Measurements from ENCODE around the gene PIK3R3. TPM values are rescaled to one million over a fixed set of nuclear protein-coding genes. Genes with fewer than 3 reads are reported as not detected.
A peak's percentile ranks its signal among the peaks of the same experiment; 100 is the strongest.

Gene PIK3R3
- total and polyA plus RNA-seq, 4 donors = 1.5 to 49.8 (median 17.1) TPM

GRCh38 chr1:46021046-46021996 lies 111.1 kb downstream of the PIK3R3 start:
- H3K27ac ChIP-seq (ENCODE audit: low read depth in 1 of 2, low read length in 2 of 2) = no peak overlapping the region
- 98% methylated on average over 2 of the region's 2 CpGs for WGBS, 2 donors
- no peaks in the 10 kb centered on the region for H3K9me3 ChIP-seq (ENCODE audit: control insufficient read depth, low read length)
- ATAC-seq (ENCODE audit: low FRiP score) = no peak
- intact Hi-C loops (cut with DNase I) = no loop called here
- peaks cover 0 to 6% of the 10 kb centered on the region in 2 donors for H3K36me3 ChIP-seq (ENCODE audit: control insufficient read depth in 1 of 2, insufficient read depth in 2 of 2, low read length in 1 of 2)
- no peaks in the 10 kb centered on the region for H3K27me3 ChIP-seq (ENCODE audit: control insufficient read depth in 1 of 2, insufficient read depth in 2 of 2, low read length in 1 of 2)
- no peak for DNase-seq
- no peak overlapping the region for H3K4me3 ChIP-seq (ENCODE audit: low read length in 2 of 2)
- no peaks in the 10 kb centered on the region for H3K4me1 ChIP-seq (ENCODE audit: control insufficient read depth in 1 of 2, insufficient read depth in 2 of 2, low read length in 2 of 2)

- DNase-seq = no peak
- Histone ChIP-seq H3K9me3 (ENCODE audit: control insufficient read depth, low read length) (no peaks in the 10 kb centered on the region), H3K36me3 (ENCODE audit: control insufficient read depth in 1 of 2, insufficient read depth in 2 of 2, low read length in 1 of 2) (peaks cover 0 to 6% of the 10 kb centered on the region in 2 donors), H3K27ac (ENCODE audit: low read depth in 1 of 2, low read length in 2 of 2) (no peak overlapping the region), H3K4me3 (ENCODE audit: low read length in 2 of 2) (no peak overlapping the region), H3K4me1 (ENCODE audit: control insufficient read depth in 1 of 2, insufficient read depth in 2 of 2, low read length in 2 of 2) (no peaks in the 10 kb centered on the region), H3K27me3 (ENCODE audit: control insufficient read depth in 1 of 2, insufficient read depth in 2 of 2, low read length in 1 of 2) (no peaks in the 10 kb centered on the region)
- intact Hi-C loops (cut with DNase I) = no loop called here
- WGBS, 2 donors = 66% methylated on average over 4 of the region's 4 CpGs
- ATAC-seq (ENCODE audit: low FRiP score) = no peak
Observed at GRCh38 chr1:46020010-46020409, 112.4 kb downstream of the PIK3R3 start.

GRCh38 chr1:46019348-46019747 lies 113.1 kb downstream of the PIK3R3 start:
- intact Hi-C loops (cut with DNase I) = no loop called here
- Histone ChIP-seq H3K4me1 (ENCODE audit: control insufficient read depth in 1 of 2, insufficient read depth in 2 of 2, low read length in 2 of 2) (no peaks in the 10 kb centered on the region), H3K27me3 (ENCODE audit: control insufficient read depth in 1 of 2, insufficient read depth in 2 of 2, low read length in 1 of 2) (no peaks in the 10 kb centered on the region), H3K27ac (ENCODE audit: low read depth in 1 of 2, low read length in 2 of 2) (no peak overlapping the region), H3K36me3 (ENCODE audit: control insufficient read depth in 1 of 2, insufficient read depth in 2 of 2, low read length in 1 of 2) (peaks cover 0 to 6% of the 10 kb centered on the region in 2 donors), H3K4me3 (ENCODE audit: low read length in 2 of 2) (no peak overlapping the region), H3K9me3 (ENCODE audit: control insufficient read depth, low read length) (no peaks in the 10 kb centered on the region)
- 96% methylated on average over 7 of the region's 7 CpGs for WGBS, 2 donors
- peak; percentile 7 for ATAC-seq (ENCODE audit: low FRiP score)
- no peak for DNase-seq

- no peak for ATAC-seq (ENCODE audit: low FRiP score)
- no peak overlapping the region for H3K4me3 ChIP-seq (ENCODE audit: low read length in 2 of 2)
- H3K27ac ChIP-seq (ENCODE audit: low read depth in 1 of 2, low read length in 2 of 2) = no peak overlapping the region
- H3K9me3 ChIP-seq (ENCODE audit: control insufficient read depth, low read length) = no peaks in the 10 kb centered on the region
- peaks cover 0 to 3% of the 10 kb centered on the region in 2 donors for H3K36me3 ChIP-seq (ENCODE audit: control insufficient read depth in 1 of 2, insufficient read depth in 2 of 2, low read length in 1 of 2)
- H3K27me3 ChIP-seq (ENCODE audit: control insufficient read depth in 1 of 2, insufficient read depth in 2 of 2, low read length in 1 of 2) = no peaks in the 10 kb centered on the region
- no peak for DNase-seq
- no peaks in the 10 kb centered on the region for H3K4me1 ChIP-seq (ENCODE audit: control insufficient read depth in 1 of 2, insufficient read depth in 2 of 2, low read length in 2 of 2)
- 95% methylated on average over 6 of the region's 6 CpGs for WGBS, 2 donors
- intact Hi-C loops (cut with DNase I) = no loop called here
Observed at GRCh38 chr1:46017876-46018503, 114.4 kb downstream of the PIK3R3 start.

GRCh38 chr1:46013581-46013980 lies 118.8 kb downstream of the PIK3R3 start:
- DNase-seq (no peak), ATAC-seq (ENCODE audit: low FRiP score) (no peak)
- Histone ChIP-seq H3K9me3 (ENCODE audit: control insufficient read depth, low read length) (no peaks in the 10 kb centered on the region), H3K36me3 (ENCODE audit: control insufficient read depth in 1 of 2, insufficient read depth in 2 of 2, low read length in 1 of 2) (peaks cover 7 to 10% of the 10 kb centered on the region in 2 donors), H3K27ac (ENCODE audit: low read depth in 1 of 2, low read length in 2 of 2) (no peak overlapping the region), H3K4me3 (ENCODE audit: low read length in 2 of 2) (no peak overlapping the region), H3K27me3 (ENCODE audit: control insufficient read depth in 1 of 2, insufficient read depth in 2 of 2, low read length in 1 of 2) (no peaks in the 10 kb centered on the region), H3K4me1 (ENCODE audit: control insufficient read depth in 1 of 2, insufficient read depth in 2 of 2, low read length in 2 of 2) (no peaks in the 10 kb centered on the region)
- intact Hi-C loops (cut with DNase I) = no loop called here
- 97% methylated on average over 3 of the region's 3 CpGs for WGBS, 2 donors

- no peak for ATAC-seq (ENCODE audit: low FRiP score)
- DNase-seq = no peak
- Histone ChIP-seq H3K4me1 (ENCODE audit: control insufficient read depth in 1 of 2, insufficient read depth in 2 of 2, low read length in 2 of 2) (no peaks in the 10 kb centered on the region), H3K27me3 (ENCODE audit: control insufficient read depth in 1 of 2, insufficient read depth in 2 of 2, low read length in 1 of 2) (no peaks in the 10 kb centered on the region), H3K36me3 (ENCODE audit: control insufficient read depth in 1 of 2, insufficient read depth in 2 of 2, low read length in 1 of 2) (peaks cover 11 to 12% of the 10 kb centered on the region in 2 donors), H3K4me3 (ENCODE audit: low read length in 2 of 2) (no peak overlapping the region), H3K27ac (ENCODE audit: low read depth in 1 of 2, low read length in 2 of 2) (no peak overlapping the region), H3K9me3 (ENCODE audit: control insufficient read depth, low read length) (no peaks in the 10 kb centered on the region)
- intact Hi-C loops (cut with DNase I) = no loop called here
- 86 to 97% methylated on average over 1 of the region's 1 CpG for WGBS, 2 donors
Observed at GRCh38 chr1:46012236-46012635, 120.2 kb downstream of the PIK3R3 start.

GRCh38 chr1:46011121-46011695 lies 121.2 kb downstream of the PIK3R3 start:
- DNase-seq = no peak
- Histone ChIP-seq H3K4me3 (ENCODE audit: low read length in 2 of 2) (no peak overlapping the region), H3K4me1 (ENCODE audit: control insufficient read depth in 1 of 2, insufficient read depth in 2 of 2, low read length in 2 of 2) (no peaks in the 10 kb centered on the region), H3K9me3 (ENCODE audit: control insufficient read depth, low read length) (no peaks in the 10 kb centered on the region), H3K36me3 (ENCODE audit: control insufficient read depth in 1 of 2, insufficient read depth in 2 of 2, low read length in 1 of 2) (peaks cover 14 to 18% of the 10 kb centered on the region in 2 donors), H3K27me3 (ENCODE audit: control insufficient read depth in 1 of 2, insufficient read depth in 2 of 2, low read length in 1 of 2) (no peaks in the 10 kb centered on the region), H3K27ac (ENCODE audit: low read depth in 1 of 2, low read length in 2 of 2) (no peak overlapping the region)
- WGBS, 2 donors = 83 to 88% methylated on average over 7 of the region's 7 CpGs
- intact Hi-C loops (cut with DNase I) = no loop called here
- ATAC-seq (ENCODE audit: low FRiP score) = no peak

GRCh38 chr1:46010611-46011010 lies 121.8 kb downstream of the PIK3R3 start:
- Histone ChIP-seq H3K27ac (ENCODE audit: low read depth in 1 of 2, low read length in 2 of 2) (no peak overlapping the region), H3K36me3 (ENCODE audit: control insufficient read depth in 1 of 2, insufficient read depth in 2 of 2, low read length in 1 of 2) (peaks cover 17 to 18% of the 10 kb centered on the region in 2 donors), H3K9me3 (ENCODE audit: control insufficient read depth, low read length) (no peaks in the 10 kb centered on the region), H3K27me3 (ENCODE audit: control insufficient read depth in 1 of 2, insufficient read depth in 2 of 2, low read length in 1 of 2) (no peaks in the 10 kb centered on the region), H3K4me1 (ENCODE audit: control insufficient read depth in 1 of 2, insufficient read depth in 2 of 2, low read length in 2 of 2) (no peaks in the 10 kb centered on the region), H3K4me3 (ENCODE audit: low read length in 2 of 2) (no peak overlapping the region)
- no peak for DNase-seq
- intact Hi-C loops (cut with DNase I) = no loop called here
- WGBS, 2 donors = 95 to 97% methylated on average over 6 of the region's 6 CpGs
- no peak for ATAC-seq (ENCODE audit: low FRiP score)

All from aorta (tissue), 5 donors.